Thyroid gland (tissue), 4 donors: ENCODE measurements around the gene GPR18. TPM values are rescaled to one million over a fixed set of nuclear protein-coding genes. Genes with fewer than 3 reads are reported as not detected.

ENCODE experiments used
- DNase-seq, 2 donors: peaks; one replicate each; pipeline ENCODE4 v3.0.0-alpha.2; 2019
- H3K27ac ChIP-seq, 3 donors: fragments of 200-600 bp; sonication (generic); 1 replicate in 2 of 3; 2 replicates in 1 of 3; pipeline ENCODE4 v1.5.1; 2016 to 2019; ENCODE audit warnings: mild to moderate bottlenecking in 1 of 3, moderate library complexity in 1 of 3
- H3K27me3 ChIP-seq: fragments of 200-600 bp; sonication (generic); one replicate; pipeline ENCODE4 v1.5.1; 2019
- H3K36me3 ChIP-seq, 2 donors: fragments of 200-600 bp; sonication (generic); one replicate each; pipeline ENCODE4 v1.5.1; 2016 to 2019
- H3K4me1 ChIP-seq, 2 donors: fragments of 200-600 bp; sonication (generic); one replicate each; pipeline ENCODE4 v1.5.1; 2017 to 2019
- H3K4me3 ChIP-seq, 3 donors: fragments of 200-600 bp; sonication (generic); replicated peaks in 1 of 3; 1 replicate in 2 of 3; 2 replicates in 1 of 3; pipeline ENCODE4 v1.5.1; 2016; ENCODE audit warnings: mild to moderate bottlenecking in 1 of 3
- H3K9me3 ChIP-seq: fragments of 200-600 bp; sonication (generic); one replicate; pipeline ENCODE4 v1.5.1; 2017
- CTCF ChIP-seq, 6 experiments: fragments of 200-600 bp in 3 of 6; fragments of 450-650 bp in 3 of 6; sonication (generic) in 3 of 6; IDR thresholded peaks; one replicate each; pipeline ENCODE4 v1.5.1; 2016 to 2019; ENCODE audit warnings: antibody characterized with exemption in 6 of 6, mild to moderate bottlenecking in 2 of 6, inconsistent platforms in 1 of 6, moderate library complexity in 1 of 6
- POLR2A ChIP-seq, 2 donors: fragments of 450-650 bp; IDR thresholded peaks; one replicate each; pipeline ENCODE4 v1.6.1; 2017; ENCODE audit warnings: antibody characterized with exemption in 2 of 2, mild to moderate bottlenecking in 2 of 2, moderate library complexity in 1 of 2
- WGBS, 2 donors: methylation state at CpG; one replicate each; pipeline ENCODE4 v1.1.5; 2017; 5-methylcytosine and 5-hydroxymethylcytosine counted together
- intact Hi-C: fragments of 100-400 bp; cut with DNase I; formaldehyde crosslinking; loops from one replicate; pipeline ENCODE4 v1.15.1; 2023
- total RNA-seq, 4 donors: library from RNA; depleted of rRNA; stranded (reverse); fragments of >200 nt; gene quantifications; one replicate each; pipeline ENCODE4 v1.2.3, GENCODE V29; 2016

The GPR18 gene
- total RNA-seq, 4 donors from 2014 or later, result 0.27 to 0.96 TPM; not detected in 2

GRCh38 chr13:99280166-99280565, 22.0 kb upstream of the GPR18 start:
- Histone ChIP-seq H3K9me3 (no peaks in the 10 kb centered on the region), H3K4me1 (peaks cover 5 to 25% of the 10 kb centered on the region in 2 donors), H3K4me3 (no peak overlapping the region), H3K27ac (no peak overlapping the region), H3K27me3 (no peaks in the 10 kb centered on the region), H3K36me3 (no peaks in the 10 kb centered on the region)
- WGBS, 2 donors, result 45 to 57% methylated on average over 3 of the region's 3 CpGs
- no peak for DNase-seq
- TF ChIP-seq POLR2A (IDR thresholded peaks at IDR 0.05) (no peak), CTCF (IDR thresholded peaks at IDR 0.05) (no peak)
- intact Hi-C loops, result no loop called here

- Histone ChIP-seq H3K36me3 (no peaks in the 10 kb centered on the region), H3K27ac (no peak overlapping the region), H3K27me3 (no peaks in the 10 kb centered on the region), H3K4me3 (no peak overlapping the region), H3K4me1 (peaks cover 5 to 28% of the 10 kb centered on the region in 2 donors), H3K9me3 (no peaks in the 10 kb centered on the region)
- DNase-seq, result no peak
- 96 to 100% methylated on average over 2 of the region's 2 CpGs for WGBS, 2 donors
- TF ChIP-seq POLR2A (IDR thresholded peaks at IDR 0.05) (no peak), CTCF (IDR thresholded peaks at IDR 0.05) (no peak)
- intact Hi-C loops, result no loop called here
Measured at GRCh38 chr13:99279637-99280036, 21.5 kb upstream of the GPR18 start.

GRCh38 chr13:99278843-99279242, 20.7 kb upstream of the GPR18 start:
- H3K4me1 ChIP-seq, result peaks cover 5 to 28% of the 10 kb centered on the region in 2 donors
- WGBS, 2 donors, result 98% methylated on average over 3 of the region's 3 CpGs
- intact Hi-C loops, result no loop called here

GRCh38 chr13:99278200-99278599, 20.0 kb upstream of the GPR18 start:
- Histone ChIP-seq H3K27ac (no peak overlapping the region), H3K4me1 (peaks cover 5 to 26% of the 10 kb centered on the region in 2 donors), H3K4me3 (no peak overlapping the region), H3K27me3 (no peaks in the 10 kb centered on the region), H3K36me3 (no peaks in the 10 kb centered on the region), H3K9me3 (no peaks in the 10 kb centered on the region)
- TF ChIP-seq CTCF (IDR thresholded peaks at IDR 0.05) (no peak), POLR2A (IDR thresholded peaks at IDR 0.05) (no peak)
- WGBS, 2 donors, result 76 to 95% methylated on average over 5 of the region's 5 CpGs
- intact Hi-C loops, result no loop called here
- DNase-seq, result no peak

More at GRCh38 chr13:99278843-99279242, 20.7 kb upstream of the GPR18 start:
- no peaks in the 10 kb centered on the region for H3K9me3 ChIP-seq
- no peak overlapping the region for H3K4me3 ChIP-seq
- no peak for TF ChIP-seq CTCF (IDR thresholded peaks at IDR 0.05)
- TF ChIP-seq POLR2A (IDR thresholded peaks at IDR 0.05), result no peak
- no peaks in the 10 kb centered on the region for H3K27me3 ChIP-seq
- no peak overlapping the region for H3K27ac ChIP-seq
- no peak for DNase-seq
- no peaks in the 10 kb centered on the region for H3K36me3 ChIP-seq

GRCh38 chr13:99277629-99278028, 19.4 kb upstream of the GPR18 start:
- no peak for DNase-seq
- 96% methylated on average over 4 of the region's 4 CpGs for WGBS, 2 donors
- H3K36me3 ChIP-seq, result no peaks in the 10 kb centered on the region
- H3K27ac ChIP-seq, result no peak overlapping the region
- H3K27me3 ChIP-seq, result no peaks in the 10 kb centered on the region
- H3K4me3 ChIP-seq, result no peak overlapping the region
- TF ChIP-seq CTCF (IDR thresholded peaks at IDR 0.05), result no peak
- peaks cover 5 to 20% of the 10 kb centered on the region in 2 donors for H3K4me1 ChIP-seq
- intact Hi-C loops, result no loop called here
- H3K9me3 ChIP-seq, result no peaks in the 10 kb centered on the region
